Bone marrow (tissue), 2 donors: Measurements from ENCODE around the gene KCNC1.

Experiments
- DNase-seq, 2 donors: peaks; one replicate each; lab custom pipeline; 2025; lab: John Stamatoyannopoulos, UW

The KCNC1 gene

GRCh38 chr11:17774232-17775034 is 39.9 kb downstream of the KCNC1 start:
- no peak for DNase-seq

- DNase-seq = no peak
Measured at GRCh38 chr11:17775035-17775348, 40.4 kb downstream of the KCNC1 start.

GRCh38 chr11:17775507-17776211 is 41.1 kb downstream of the KCNC1 start:
- DNase-seq = no peak

GRCh38 chr11:17776212-17776875 is 41.8 kb downstream of the KCNC1 start:
- no peak for DNase-seq

- no peak for DNase-seq
Measured at GRCh38 chr11:17777086-17777737, 42.6 kb downstream of the KCNC1 start.

GRCh38 chr11:17777738-17778091 is 43.1 kb downstream of the KCNC1 start:
- no peak for DNase-seq

GRCh38 chr11:17778352-17778751 is 43.8 kb downstream of the KCNC1 start:
- no peak for DNase-seq

GRCh38 chr11:17778956-17779860 is 44.6 kb downstream of the KCNC1 start:
- DNase-seq = no peak

GRCh38 chr11:17779861-17780594 is 45.4 kb downstream of the KCNC1 start:
- DNase-seq = no peak

GRCh38 chr11:17780668-17781067 is 46.1 kb downstream of the KCNC1 start:
- DNase-seq = no peak

GRCh38 chr11:17781221-17781620 is 46.6 kb downstream of the KCNC1 start:
- DNase-seq = no peak

GRCh38 chr11:17781626-17782025 is 47.0 kb downstream of the KCNC1 start:
- no peak for DNase-seq

GRCh38 chr11:17782145-17782544 is 47.6 kb downstream of the KCNC1 start:
- no peak for DNase-seq

- DNase-seq = no peak
Measured at GRCh38 chr11:17782603-17783337, 48.2 kb downstream of the KCNC1 start.

GRCh38 chr11:17783878-17784277 is 49.3 kb downstream of the KCNC1 start:
- DNase-seq = no peak

- DNase-seq = no peak
Measured at GRCh38 chr11:17786824-17787525, 52.4 kb downstream of the KCNC1 start.

GRCh38 chr11:17788084-17788483 is 53.5 kb downstream of the KCNC1 start:
- no peak for DNase-seq

GRCh38 chr11:17790453-17790852 is 55.9 kb downstream of the KCNC1 start:
- no peak for DNase-seq

- DNase-seq = no peak
Measured at GRCh38 chr11:17791144-17791543, 56.6 kb downstream of the KCNC1 start.

- no peak for DNase-seq
Measured at GRCh38 chr11:17792161-17792560, 57.6 kb downstream of the KCNC1 start.
